ENCODE measurements around the gene VEPH1.

GRCh38 chr3:157373783-157374182 is 129.4 kb downstream of the VEPH1 start:
- TF ChIP-seq, protein P1, sequence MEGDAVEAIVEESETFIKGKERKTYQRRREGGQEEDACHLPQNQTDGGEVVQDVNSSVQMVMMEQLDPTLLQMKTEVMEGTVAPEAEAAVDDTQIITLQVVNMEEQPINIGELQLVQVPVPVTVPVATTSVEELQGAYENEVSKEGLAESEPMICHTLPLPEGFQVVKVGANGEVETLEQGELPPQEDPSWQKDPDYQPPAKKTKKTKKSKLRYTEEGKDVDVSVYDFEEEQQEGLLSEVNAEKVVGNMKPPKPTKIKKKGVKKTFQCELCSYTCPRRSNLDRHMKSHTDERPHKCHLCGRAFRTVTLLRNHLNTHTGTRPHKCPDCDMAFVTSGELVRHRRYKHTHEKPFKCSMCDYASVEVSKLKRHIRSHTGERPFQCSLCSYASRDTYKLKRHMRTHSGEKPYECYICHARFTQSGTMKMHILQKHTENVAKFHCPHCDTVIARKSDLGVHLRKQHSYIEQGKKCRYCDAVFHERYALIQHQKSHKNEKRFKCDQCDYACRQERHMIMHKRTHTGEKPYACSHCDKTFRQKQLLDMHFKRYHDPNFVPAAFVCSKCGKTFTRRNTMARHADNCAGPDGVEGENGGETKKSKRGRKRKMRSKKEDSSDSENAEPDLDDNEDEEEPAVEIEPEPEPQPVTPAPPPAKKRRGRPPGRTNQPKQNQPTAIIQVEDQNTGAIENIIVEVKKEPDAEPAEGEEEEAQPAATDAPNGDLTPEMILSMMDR (IDR thresholded peaks at IDR 0.05) = no peak
- no peak for TF ChIP-seq POLR2A (IDR thresholded peaks at IDR 0.05)

Data from lower leg skin (tissue), 3 donors.